Frontal cortex (tissue), 4 donors: ENCODE measurements around the gene MED13. TPM values are rescaled to one million over a fixed set of nuclear protein-coding genes. Genes with fewer than 3 reads are reported as not detected.
A peak's percentile ranks its signal among the peaks of the same experiment; 100 is the strongest.
"Not testable (repeated sequence)": the region's sequence is repeated elsewhere in the genome, so short reads cannot be mapped to it uniquely, and the experiment has no call there.

ENCODE experiments used
- DNase-seq, 2 donors: peaks; one replicate each; pipeline ENCODE4 v3.0.0; 2012; ENCODE audit warnings: low spot score in 2 of 2
- FAIRE-seq: peaks from 2 replicates; lab custom pipeline; 2012; peaks lifted over from hg19 to GRCh38; lab: Jason Lieb, UNC
- total RNA-seq: library from RNA; depleted of rRNA; stranded (reverse); fragments of >200 nt; gene quantifications from one replicate; pipeline ENCODE4 v1.2.3, GENCODE V29; 2014
- donor health status: control.
- donor health status: control.
- donor health status: control.

Gene MED13
- total RNA-seq, 1 donor from 2014 or later, result 121 TPM

- no peak for FAIRE-seq
- no peak for DNase-seq
Observed at GRCh38 chr17:61947367-61948078, 117.6 kb downstream of the MED13 start.

DNA sequence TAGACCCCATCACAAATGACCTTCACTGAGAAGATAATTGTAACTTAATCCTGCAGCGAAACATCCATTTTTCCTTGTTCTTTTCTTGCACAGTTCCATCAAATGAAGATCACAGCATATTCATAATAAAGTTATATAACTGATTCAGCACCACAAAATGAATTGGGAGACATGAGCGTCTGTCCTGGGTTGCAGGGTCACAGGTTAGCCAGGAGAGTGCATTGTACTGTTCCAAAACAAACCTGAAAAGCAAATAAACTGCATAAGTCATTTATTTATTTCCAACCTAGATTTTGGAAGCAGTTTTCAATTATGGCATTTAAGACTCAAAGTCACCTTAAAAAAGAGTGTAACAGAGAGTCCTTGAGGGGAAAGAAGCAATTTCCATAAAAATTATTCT, 118.7 kb downstream of the MED13 start:
- no peak for DNase-seq
- no peak for FAIRE-seq

DNA sequence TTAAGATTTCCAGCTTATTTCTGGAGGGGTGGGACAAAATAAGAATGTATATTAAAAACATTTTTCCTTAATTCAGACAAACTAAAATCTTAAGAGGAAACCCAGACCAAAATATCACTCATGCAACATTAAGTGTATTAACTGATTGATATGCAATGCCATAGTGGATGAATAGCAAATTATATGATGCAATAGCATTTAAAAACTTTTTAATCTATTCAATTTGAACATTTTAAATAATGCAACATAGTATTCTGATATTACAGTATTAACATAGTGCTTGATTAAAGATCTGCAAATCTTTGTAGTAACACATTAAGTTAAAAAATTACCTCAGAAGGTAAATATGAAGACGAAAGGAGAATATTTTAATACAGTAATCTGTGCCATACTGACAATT, 122.0 kb downstream of the MED13 start:
- no peak for FAIRE-seq
- no peak for DNase-seq

- no peak for FAIRE-seq
Observed at GRCh38 chr17:61942085-61942484, 123.0 kb downstream of the MED13 start.

DNA sequence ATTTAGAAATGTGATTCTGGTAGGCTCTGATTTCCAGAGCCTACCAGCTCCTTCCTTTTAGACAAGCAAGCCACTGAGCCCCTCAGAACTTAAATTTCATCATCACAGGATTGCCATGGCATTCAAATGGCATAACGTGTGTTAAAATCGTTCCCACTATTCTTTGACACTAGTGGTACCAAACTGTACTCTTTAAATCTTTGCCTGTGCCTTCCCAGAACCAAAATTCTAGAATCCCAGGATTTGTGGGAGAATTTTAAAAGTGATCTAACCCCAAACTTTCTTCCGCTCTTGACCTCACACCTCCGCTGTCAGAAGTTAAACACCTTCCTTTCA, 137.0 kb downstream of the MED13 start:
- DNase-seq (no peak), FAIRE-seq (no peak)

More at GRCh38 chr17:61942085-61942484, 123.0 kb downstream of the MED13 start:
- no peak for DNase-seq

- peak; percentile 75 to 86 for DNase-seq
- no peak for FAIRE-seq
Observed at GRCh38 chr17:61927208-61928100, 137.6 kb downstream of the MED13 start, which contains the start of gene INTS2. INTS2 (minus strand) TSS chr17:61927982; CDS start chr17:61926644, 1,338 bp downstream.

DNA sequence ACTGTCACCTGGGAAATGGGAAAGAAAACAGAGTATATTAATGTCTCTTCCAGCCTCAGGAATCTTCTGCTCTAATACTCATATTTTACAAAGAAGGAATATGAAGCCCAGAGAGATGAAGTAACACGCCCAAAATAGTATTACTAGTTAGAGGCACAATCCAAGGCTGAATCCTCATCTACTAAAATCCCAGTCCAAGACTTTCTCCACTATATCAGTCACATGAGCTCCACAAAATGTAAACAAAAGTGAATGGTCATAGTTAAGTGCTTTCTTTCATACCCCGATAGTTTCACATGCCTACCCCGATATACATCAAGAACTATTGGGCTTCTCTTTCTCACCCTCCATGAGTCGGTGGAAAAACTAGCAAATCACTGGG, 138.3 kb downstream of the MED13 start:
- FAIRE-seq, result no peak

GRCh38 chr17:61915162-61915561, 149.9 kb downstream of the MED13 start:
- DNase-seq, FAIRE-seq: not testable (repeated sequence)

More for the DNA sequence above, 138.3 kb downstream of the MED13 start:
- DNase-seq, result peak in 1 of 2 donors; percentile 16

DNA sequence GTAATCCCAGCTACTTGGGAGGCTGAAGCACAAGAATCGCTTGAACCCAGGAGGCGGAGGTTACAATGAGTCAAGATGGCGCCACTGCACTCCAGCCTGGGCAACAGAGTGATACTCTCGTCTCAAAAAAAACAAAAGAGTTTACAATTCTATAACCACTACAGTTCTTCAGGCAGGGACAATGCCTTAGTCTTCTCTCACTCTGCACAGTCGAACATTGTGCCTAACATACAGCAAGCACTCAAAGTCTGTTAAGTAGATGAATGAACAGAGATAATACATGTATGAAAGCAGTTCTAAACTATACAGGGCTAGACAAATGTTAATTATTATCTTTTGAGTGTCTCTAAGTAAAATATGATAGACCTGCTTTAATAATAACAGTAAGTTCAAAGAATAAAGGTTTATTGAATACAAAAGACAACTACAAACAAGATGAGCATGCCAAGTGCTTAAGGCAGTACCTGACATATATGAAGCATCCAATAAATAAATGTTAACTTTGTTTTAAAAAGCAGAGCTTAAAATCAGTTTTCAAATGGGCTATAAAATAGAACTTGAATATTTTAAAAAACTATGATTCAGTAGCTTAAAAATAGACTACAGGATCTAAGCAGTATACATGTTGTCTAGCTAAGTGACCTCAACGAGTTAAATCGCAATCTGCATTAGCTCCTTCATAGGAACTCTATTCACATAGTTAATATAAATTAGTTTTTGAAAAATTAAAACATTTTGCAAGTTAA, 156.6 kb downstream of the MED13 start:
- FAIRE-seq (no peak), DNase-seq (no peak)

- no peak for FAIRE-seq
- no peak for DNase-seq
Observed at GRCh38 chr17:61907361-61907760, 157.7 kb downstream of the MED13 start.

- FAIRE-seq, result no peak
- DNase-seq, result no peak
Observed at GRCh38 chr17:61904094-61904710, 160.9 kb downstream of the MED13 start.

DNA sequence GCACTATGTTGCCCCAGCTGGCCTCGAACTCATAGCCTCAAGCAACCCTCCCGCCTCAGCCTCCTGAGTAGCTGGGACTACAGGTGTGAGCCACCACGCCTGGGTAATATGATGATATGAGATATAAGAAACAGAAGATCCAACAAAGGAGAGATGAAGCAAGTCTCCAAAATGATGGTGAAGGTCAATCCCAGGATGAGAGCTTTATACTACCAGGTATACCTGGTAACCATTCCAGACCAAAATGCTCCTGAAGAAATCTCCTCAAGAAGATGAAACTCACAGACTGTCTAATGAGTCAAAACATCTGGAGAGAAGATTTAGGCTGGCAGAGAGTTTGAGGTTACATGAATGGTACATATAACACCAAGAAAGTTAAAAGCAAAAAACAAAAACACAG, 161.8 kb downstream of the MED13 start:
- no peak for DNase-seq
- no peak for FAIRE-seq

- FAIRE-seq, result no peak
- no peak for DNase-seq
Observed at GRCh38 chr17:61897548-61898180, 167.4 kb downstream of the MED13 start.

DNA sequence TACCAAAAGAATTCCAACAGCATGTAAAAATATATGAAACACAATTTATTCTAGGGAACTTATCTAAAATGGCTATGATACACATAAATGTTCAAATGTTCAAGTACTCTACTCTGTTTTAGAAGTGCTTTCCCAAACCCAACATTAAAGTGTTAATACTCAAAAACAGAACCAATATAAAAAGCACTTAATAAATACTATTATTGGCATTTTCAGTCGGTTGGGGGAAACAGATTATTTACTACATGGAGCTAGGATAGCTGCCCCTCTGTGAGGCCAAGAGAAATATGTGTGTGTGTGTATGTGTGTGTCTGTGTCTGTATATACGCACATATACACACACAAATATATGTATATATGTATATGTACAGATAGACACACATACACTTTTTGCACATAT, 169.7 kb downstream of the MED13 start:
- FAIRE-seq (no peak), DNase-seq (no peak)

- not testable (repeated sequence) for FAIRE-seq, DNase-seq
Observed at GRCh38 chr17:61894310-61894709, 170.8 kb downstream of the MED13 start.
